ENCODE data around the gene CHST14.

CHST14 gene

DNA sequence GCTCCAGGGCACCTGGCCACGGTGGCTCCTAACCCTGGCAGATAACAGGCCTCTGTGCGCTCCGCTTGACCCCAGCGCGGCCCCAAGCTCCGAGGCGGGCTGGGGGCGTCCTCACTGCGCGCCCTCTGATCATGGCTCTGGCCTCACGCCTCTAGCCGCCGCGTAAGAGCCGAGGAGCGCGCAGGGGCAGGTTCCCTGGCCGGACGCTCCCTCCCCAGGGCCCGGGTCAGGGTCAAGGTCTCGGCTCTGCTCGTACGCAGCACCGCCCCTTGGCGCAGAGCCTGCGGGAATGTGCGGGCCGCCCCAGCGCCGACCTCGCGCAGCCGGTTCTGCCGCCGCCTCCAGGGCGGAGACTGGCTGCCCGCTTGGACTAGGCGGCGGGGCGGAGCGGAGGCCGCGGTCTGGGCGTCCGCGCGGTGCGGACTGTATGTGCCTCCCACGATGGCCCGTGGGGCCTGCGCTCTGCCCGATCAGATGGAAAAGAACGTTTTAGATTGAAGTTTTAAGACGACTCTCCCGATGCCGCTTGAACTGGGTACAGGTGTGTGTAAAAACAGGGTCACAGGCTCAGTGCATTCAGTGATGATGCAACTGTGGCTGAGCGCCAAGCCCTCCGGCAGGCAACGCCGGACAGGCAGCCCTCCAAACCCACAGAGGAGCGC, 40.8 kb downstream of the CHST14 start:
- TF ChIP-seq POLR2AphosphoS5 (IDR thresholded peaks at IDR 0.05; ENCODE audit: low read depth, low read length) (no peak), TAF1 (IDR thresholded peaks at IDR 0.05; ENCODE audit: borderline replicate concordance, insufficient read depth, low read length) (no peak), SIN3A (IDR thresholded peaks at IDR 0.05; ENCODE audit: borderline replicate concordance, insufficient read depth, low read length) (no peak), FOXP2 (optimal IDR thresholded peaks at IDR 0.05; ENCODE audit: borderline replicate concordance, extremely low read depth, extremely low read length, insufficient read depth) (no peak)
- TF ChIP-seq, protein P1, sequence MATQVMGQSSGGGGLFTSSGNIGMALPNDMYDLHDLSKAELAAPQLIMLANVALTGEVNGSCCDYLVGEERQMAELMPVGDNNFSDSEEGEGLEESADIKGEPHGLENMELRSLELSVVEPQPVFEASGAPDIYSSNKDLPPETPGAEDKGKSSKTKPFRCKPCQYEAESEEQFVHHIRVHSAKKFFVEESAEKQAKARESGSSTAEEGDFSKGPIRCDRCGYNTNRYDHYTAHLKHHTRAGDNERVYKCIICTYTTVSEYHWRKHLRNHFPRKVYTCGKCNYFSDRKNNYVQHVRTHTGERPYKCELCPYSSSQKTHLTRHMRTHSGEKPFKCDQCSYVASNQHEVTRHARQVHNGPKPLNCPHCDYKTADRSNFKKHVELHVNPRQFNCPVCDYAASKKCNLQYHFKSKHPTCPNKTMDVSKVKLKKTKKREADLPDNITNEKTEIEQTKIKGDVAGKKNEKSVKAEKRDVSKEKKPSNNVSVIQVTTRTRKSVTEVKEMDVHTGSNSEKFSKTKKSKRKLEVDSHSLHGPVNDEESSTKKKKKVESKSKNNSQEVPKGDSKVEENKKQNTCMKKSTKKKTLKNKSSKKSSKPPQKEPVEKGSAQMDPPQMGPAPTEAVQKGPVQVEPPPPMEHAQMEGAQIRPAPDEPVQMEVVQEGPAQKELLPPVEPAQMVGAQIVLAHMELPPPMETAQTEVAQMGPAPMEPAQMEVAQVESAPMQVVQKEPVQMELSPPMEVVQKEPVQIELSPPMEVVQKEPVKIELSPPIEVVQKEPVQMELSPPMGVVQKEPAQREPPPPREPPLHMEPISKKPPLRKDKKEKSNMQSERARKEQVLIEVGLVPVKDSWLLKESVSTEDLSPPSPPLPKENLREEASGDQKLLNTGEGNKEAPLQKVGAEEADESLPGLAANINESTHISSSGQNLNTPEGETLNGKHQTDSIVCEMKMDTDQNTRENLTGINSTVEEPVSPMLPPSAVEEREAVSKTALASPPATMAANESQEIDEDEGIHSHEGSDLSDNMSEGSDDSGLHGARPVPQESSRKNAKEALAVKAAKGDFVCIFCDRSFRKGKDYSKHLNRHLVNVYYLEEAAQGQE (IDR thresholded peaks at IDR 0.05; ENCODE audit: insufficient read depth in 1 of 2, low read depth in 2 of 2, low read length in 2 of 2): no peak

DNA sequence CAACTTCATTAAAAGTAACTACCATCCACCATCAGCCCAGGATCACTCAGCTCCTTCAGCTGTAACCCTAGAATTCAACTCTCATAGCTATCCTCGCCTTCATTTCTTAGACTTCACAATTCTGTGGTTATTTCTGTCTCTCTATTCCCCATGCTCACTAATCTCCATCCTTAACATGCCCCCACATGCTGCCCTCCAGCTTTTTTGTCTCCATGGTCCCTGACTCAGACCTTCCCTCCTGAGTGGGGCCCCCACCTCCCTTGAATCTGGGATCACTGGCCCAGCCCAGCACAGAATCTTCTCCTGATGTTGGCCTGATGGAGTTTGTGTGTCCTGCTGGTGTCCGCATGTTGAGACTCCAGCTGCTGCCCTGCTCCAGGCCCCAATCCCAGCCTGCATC, 41.7 kb downstream of the CHST14 start:
- TF ChIP-seq, protein P1 (IDR thresholded peaks at IDR 0.05; ENCODE audit: insufficient read depth in 1 of 2, low read depth in 2 of 2, low read length in 2 of 2): no peak
- no peak for TF ChIP-seq SIN3A (IDR thresholded peaks at IDR 0.05; ENCODE audit: borderline replicate concordance, insufficient read depth, low read length)
- no peak for TF ChIP-seq POLR2AphosphoS5 (IDR thresholded peaks at IDR 0.05; ENCODE audit: low read depth, low read length)
- no peak for TF ChIP-seq TAF1 (IDR thresholded peaks at IDR 0.05; ENCODE audit: borderline replicate concordance, insufficient read depth, low read length)
- no peak for TF ChIP-seq FOXP2 (optimal IDR thresholded peaks at IDR 0.05; ENCODE audit: borderline replicate concordance, extremely low read depth, extremely low read length, insufficient read depth)

DNA sequence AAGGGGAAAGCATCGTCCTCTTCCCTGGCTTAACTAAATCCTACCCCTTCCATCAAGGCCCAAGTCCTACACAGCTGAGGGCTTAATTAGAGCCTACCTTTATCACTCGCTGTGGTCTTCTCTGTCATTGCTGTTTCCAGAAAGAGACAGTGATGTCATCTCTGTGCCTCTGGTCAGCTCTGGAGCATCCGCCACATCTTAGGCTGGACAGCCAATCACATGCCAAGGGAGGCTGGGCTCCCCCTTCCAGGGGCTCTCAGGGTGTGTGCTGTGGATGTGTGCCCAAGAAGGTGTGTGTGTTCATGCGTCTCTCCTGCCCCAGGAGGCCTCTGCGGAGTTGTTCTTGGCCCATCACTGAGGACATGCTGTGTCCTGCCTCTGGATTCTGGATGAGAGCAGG, 42.8 kb downstream of the CHST14 start:
- no peak for TF ChIP-seq FOXP2 (optimal IDR thresholded peaks at IDR 0.05; ENCODE audit: borderline replicate concordance, extremely low read depth, extremely low read length, insufficient read depth)
- TF ChIP-seq, protein P1 (IDR thresholded peaks at IDR 0.05; ENCODE audit: insufficient read depth in 1 of 2, low read depth in 2 of 2, low read length in 2 of 2): no peak
- TF ChIP-seq POLR2AphosphoS5 (IDR thresholded peaks at IDR 0.05; ENCODE audit: low read depth, low read length): no peak
- no peak for TF ChIP-seq SIN3A (IDR thresholded peaks at IDR 0.05; ENCODE audit: borderline replicate concordance, insufficient read depth, low read length)
- no peak for TF ChIP-seq TAF1 (IDR thresholded peaks at IDR 0.05; ENCODE audit: borderline replicate concordance, insufficient read depth, low read length)

DNA sequence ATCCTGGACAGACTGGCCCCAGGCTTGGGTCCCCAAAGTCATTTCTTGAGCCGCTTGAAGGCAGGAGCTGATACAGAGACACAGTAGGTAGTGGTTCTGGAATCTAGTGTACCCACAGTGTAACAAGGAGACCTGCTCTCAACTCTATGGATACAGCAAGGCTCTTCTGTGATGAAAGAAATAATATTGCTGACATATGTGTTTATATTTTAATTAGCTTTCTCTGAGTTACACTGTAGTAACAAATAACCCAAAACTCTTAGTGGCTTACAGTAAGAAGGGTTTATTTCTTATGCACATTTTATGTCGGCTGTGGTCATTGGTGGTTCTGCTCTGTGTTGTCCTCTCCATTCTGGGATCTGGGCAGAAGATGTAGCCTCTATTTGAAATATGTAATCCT, 45.5 kb downstream of the CHST14 start:
- no peak for TF ChIP-seq SIN3A (IDR thresholded peaks at IDR 0.05; ENCODE audit: borderline replicate concordance, insufficient read depth, low read length)
- no peak for TF ChIP-seq FOXP2 (optimal IDR thresholded peaks at IDR 0.05; ENCODE audit: borderline replicate concordance, extremely low read depth, extremely low read length, insufficient read depth)
- TF ChIP-seq TAF1 (IDR thresholded peaks at IDR 0.05; ENCODE audit: borderline replicate concordance, insufficient read depth, low read length): no peak
- no peak for TF ChIP-seq POLR2AphosphoS5 (IDR thresholded peaks at IDR 0.05; ENCODE audit: low read depth, low read length)
- TF ChIP-seq, protein P1 (IDR thresholded peaks at IDR 0.05; ENCODE audit: insufficient read depth in 1 of 2, low read depth in 2 of 2, low read length in 2 of 2): no peak
